A673 (cell line): ENCODE data around the gene GUCA1A.

Experiments
- EZH2 ChIP-seq: fragments of 200-600 bp; sonication (generic); IDR thresholded peaks from 2 replicates; pipeline ENCODE4 v1.6.1; 2017; ENCODE audit warnings: borderline replicate concordance, low read depth, mild to moderate bottlenecking, mixed read lengths, antibody characterized with exemption, low read length; ENCODE audit not compliant: poor library complexity, severe bottlenecking
- TF ChIP-seq, protein P1 (sequence below): fragments of 300-800, 200-600 bp; sonication (generic); conservative IDR thresholded peaks from 2 replicates; pipeline ENCODE4 v1.5.1; 2017; ENCODE audit warnings: low read depth, mild to moderate bottlenecking, antibody characterized with exemption, low read length, moderate library complexity, mixed read lengths

GRCh38 chr6:42154461-42155209 lies 18.5 kb upstream of the GUCA1A start:
- TF ChIP-seq, protein P1, sequence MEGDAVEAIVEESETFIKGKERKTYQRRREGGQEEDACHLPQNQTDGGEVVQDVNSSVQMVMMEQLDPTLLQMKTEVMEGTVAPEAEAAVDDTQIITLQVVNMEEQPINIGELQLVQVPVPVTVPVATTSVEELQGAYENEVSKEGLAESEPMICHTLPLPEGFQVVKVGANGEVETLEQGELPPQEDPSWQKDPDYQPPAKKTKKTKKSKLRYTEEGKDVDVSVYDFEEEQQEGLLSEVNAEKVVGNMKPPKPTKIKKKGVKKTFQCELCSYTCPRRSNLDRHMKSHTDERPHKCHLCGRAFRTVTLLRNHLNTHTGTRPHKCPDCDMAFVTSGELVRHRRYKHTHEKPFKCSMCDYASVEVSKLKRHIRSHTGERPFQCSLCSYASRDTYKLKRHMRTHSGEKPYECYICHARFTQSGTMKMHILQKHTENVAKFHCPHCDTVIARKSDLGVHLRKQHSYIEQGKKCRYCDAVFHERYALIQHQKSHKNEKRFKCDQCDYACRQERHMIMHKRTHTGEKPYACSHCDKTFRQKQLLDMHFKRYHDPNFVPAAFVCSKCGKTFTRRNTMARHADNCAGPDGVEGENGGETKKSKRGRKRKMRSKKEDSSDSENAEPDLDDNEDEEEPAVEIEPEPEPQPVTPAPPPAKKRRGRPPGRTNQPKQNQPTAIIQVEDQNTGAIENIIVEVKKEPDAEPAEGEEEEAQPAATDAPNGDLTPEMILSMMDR: no peak
- TF ChIP-seq EZH2: no peak
